Stimulated activated CD8-positive, alpha-beta memory T cell treated with anti-CD3 and anti-CD28 coated beads, Interleukin-15, amount 100 ng/mL, for 24 hours (primary cell): ENCODE results near the gene PNMA6A.
"Not testable (repeated sequence)": the region's sequence is repeated elsewhere in the genome, so short reads cannot be mapped to it uniquely, and the experiment has no call there.

Source experiments
- DNase-seq: peaks from one replicate; pipeline ENCODE4 v3.0.0-alpha.2; 2020; ENCODE audit warnings: low read depth

PNMA6A gene

GRCh38 chrX:153071909-153072583 lies at the start of gene PNMA6A:
Gene PNMA6A (plus strand): TSS chrX:153072454. CDS start chrX:153073063, 609 bp downstream.
- not testable (repeated sequence) for DNase-seq

- DNase-seq, result not testable (repeated sequence)
Observed at GRCh38 chrX:153026501-153026900, 45.8 kb upstream of the PNMA6A start.

- not testable (repeated sequence) for DNase-seq
Observed at GRCh38 chrX:153028487-153028886, 43.8 kb upstream of the PNMA6A start.

GRCh38 chrX:153029162-153029561 lies 43.1 kb upstream of the PNMA6A start:
- no peak for DNase-seq

- DNase-seq, result no peak
Observed at GRCh38 chrX:153029875-153030274, 42.4 kb upstream of the PNMA6A start.

GRCh38 chrX:153030801-153031200 lies 41.5 kb upstream of the PNMA6A start:
- no peak for DNase-seq

GRCh38 chrX:153032397-153033118 lies 39.7 kb upstream of the PNMA6A start:
- peak; percentile 29 for DNase-seq

- DNase-seq, result no peak
Observed at GRCh38 chrX:153049093-153049492, 23.2 kb upstream of the PNMA6A start.

- no peak for DNase-seq
Observed at GRCh38 chrX:153052534-153052933, 19.7 kb upstream of the PNMA6A start.

- DNase-seq, result no peak
Observed at GRCh38 chrX:153055871-153056749, 16.1 kb upstream of the PNMA6A start, which contains the start of gene PNMA3. Gene PNMA3 (plus strand): TSS chrX:153056470. CDS start chrX:153057056, 586 bp downstream.

- DNase-seq, result no peak
Observed at GRCh38 chrX:153057281-153057680, 15.0 kb upstream of the PNMA6A start.

GRCh38 chrX:153059191-153060094 lies 12.8 kb upstream of the PNMA6A start:
- no peak for DNase-seq

- DNase-seq, result no peak
Observed at GRCh38 chrX:153060095-153060445, 12.2 kb upstream of the PNMA6A start.

- DNase-seq, result no peak
Observed at GRCh38 chrX:153061732-153062131, 10.5 kb upstream of the PNMA6A start.

- DNase-seq, result no peak
Observed at GRCh38 chrX:153063315-153063714, 8.9 kb upstream of the PNMA6A start.

GRCh38 chrX:153064061-153064460 lies 8.2 kb upstream of the PNMA6A start:
- DNase-seq, result no peak

- no peak for DNase-seq
Observed at GRCh38 chrX:153065389-153065788, 6.9 kb upstream of the PNMA6A start.

- not testable (repeated sequence) for DNase-seq
Observed at GRCh38 chrX:153066402-153066801, 5.9 kb upstream of the PNMA6A start.

- not testable (repeated sequence) for DNase-seq
Observed at GRCh38 chrX:153073331-153073730, 1.1 kb downstream of the PNMA6A start.

- no peak for DNase-seq
Observed at GRCh38 chrX:153074262-153074899, 2.1 kb downstream of the PNMA6A start.

GRCh38 chrX:153074935-153075334 lies 2.7 kb downstream of the PNMA6A start:
- no peak for DNase-seq
